GM12873 (cell line): ENCODE results near the gene FAM228B.

Experiments used
- CTCF ChIP-seq: IDR thresholded peaks from 2 replicates; pipeline ENCODE4 v1.5.1; 2012; ENCODE audit warnings: low read depth, mild to moderate bottlenecking, moderate library complexity, low read length, control low read depth; ENCODE audit not compliant: insufficient read depth; ENCODE audit errors: missing control alignments

FAM228B gene

DNA sequence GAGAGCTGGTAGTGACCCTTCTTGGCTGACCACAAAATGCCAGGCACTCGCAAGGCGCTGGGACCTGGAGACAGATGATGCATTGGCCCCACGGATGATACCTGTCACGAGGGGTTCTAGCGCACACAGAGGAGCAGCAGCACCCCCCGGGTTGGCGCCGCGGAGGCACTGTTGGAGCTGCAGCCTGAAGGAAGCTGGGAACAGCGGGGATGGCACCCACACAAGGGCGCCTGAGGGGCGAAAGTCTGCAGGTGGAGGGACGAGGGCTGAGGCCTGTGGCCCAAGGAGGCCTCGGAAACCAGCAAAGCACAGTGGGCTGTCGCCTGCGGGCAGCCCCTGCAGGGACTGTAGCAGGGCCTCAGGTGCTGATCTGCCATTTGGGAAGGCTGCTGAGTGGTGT lies 85.2 kb downstream of the FAM228B start:
- TF ChIP-seq CTCF = no peak

- TF ChIP-seq CTCF = no peak
These were observed 86.3 kb downstream of the FAM228B start for GRCh38 chr2:24209389-24210105.

GRCh38 chr2:24210106-24210455 lies 86.8 kb downstream of the FAM228B start:
- no peak for TF ChIP-seq CTCF

GRCh38 chr2:24210723-24211122 lies 87.5 kb downstream of the FAM228B start:
- no peak for TF ChIP-seq CTCF

- TF ChIP-seq CTCF = no peak
These were observed 88.1 kb downstream of the FAM228B start for GRCh38 chr2:24211408-24211807.

DNA sequence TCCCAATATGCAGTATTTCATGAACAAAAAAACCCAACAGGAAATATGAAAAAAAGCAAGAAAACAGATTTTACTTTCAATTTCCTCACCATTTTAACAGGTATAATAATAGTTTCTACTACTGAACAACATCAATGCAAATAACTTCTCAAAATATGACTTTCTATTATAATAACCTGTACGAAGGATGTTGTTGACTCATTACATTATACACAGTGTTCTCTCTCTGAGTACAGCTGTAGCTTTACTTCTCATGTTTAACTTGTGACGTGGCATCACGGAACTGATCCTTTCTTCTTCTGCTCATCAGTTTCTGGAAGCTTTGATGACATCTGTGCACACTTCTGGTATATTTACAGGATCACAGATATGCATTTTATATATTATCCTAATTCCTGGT lies 91.6 kb downstream of the FAM228B start:
- no peak for TF ChIP-seq CTCF
